Testis (tissue), 3 donors: ENCODE data around the gene SRRM1. TPM values are rescaled to one million over a fixed set of nuclear protein-coding genes. Genes with fewer than 3 reads are reported as not detected.
"Not testable (repeated sequence)": the region's sequence is repeated elsewhere in the genome, so short reads cannot be mapped to it uniquely, and the experiment has no call there.

Experiments used
- DNase-seq: peaks from one replicate; pipeline ENCODE4 v3.0.0-alpha.2; 2019
- H3K27ac ChIP-seq, 2 donors: fragments of 200-600 bp; sonication (generic); one replicate each; pipeline ENCODE4 v1.5.1; 2019
- H3K27me3 ChIP-seq: fragments of 200-600 bp; sonication (generic); one replicate; pipeline ENCODE4 v1.5.1; 2019
- H3K36me3 ChIP-seq: fragments of 200-600 bp; sonication (generic); one replicate; pipeline ENCODE4 v1.5.1; 2017; ENCODE audit warnings: low read depth; ENCODE audit errors: missing control alignments
- H3K4me1 ChIP-seq: fragments of 200-600 bp; sonication (generic); one replicate; pipeline ENCODE4 v1.5.1; 2019
- H3K4me3 ChIP-seq, 2 donors: fragments of 200-600 bp; sonication (generic); one replicate each; pipeline ENCODE4 v1.5.1; 2017 to 2019
- H3K9me3 ChIP-seq: fragments of 200-600 bp; sonication (generic); one replicate; pipeline ENCODE4 v1.5.1; 2017
- CTCF ChIP-seq, 3 experiments: fragments of 450-650 bp in 2 of 3; fragments of 200-600 bp in 1 of 3; sonication (generic) in 1 of 3; IDR thresholded peaks; one replicate each; pipeline ENCODE4 v1.5.1; 2016 to 2019; ENCODE audit warnings: antibody characterized with exemption in 3 of 3, mild to moderate bottlenecking in 2 of 3, moderate library complexity in 1 of 3
- POLR2A ChIP-seq: fragments of 450-650 bp; IDR thresholded peaks from one replicate; pipeline ENCODE4 v1.6.1; 2017; ENCODE audit warnings: antibody characterized with exemption, mild to moderate bottlenecking, moderate library complexity
- WGBS, 2 donors: methylation state at CpG; one replicate each; pipeline ENCODE4 v1.1.5; 2018; 5-methylcytosine and 5-hydroxymethylcytosine counted together
- intact Hi-C: fragments of 100-400 bp; cut with DNase I; formaldehyde crosslinking; loops from one replicate; pipeline ENCODE4 v1.15.1; 2023; ENCODE audit warnings: low total_unique reads
- polyA plus RNA-seq: library from polyadenylated mRNA; stranded (reverse); fragments of 350-450 nt; fragmentation: Illumina TruSeq; extraction: RNeasy Lipid Tissue Mini Kit (QIAGEN cat#74804); gene quantifications from one replicate; pipeline ENCODE4 v1.2.3, GENCODE V29; 2014; ENCODE audit warnings: low read depth, low replicate concordance; ENCODE audit not compliant: insufficient read depth
- total RNA-seq, 2 donors: library from RNA; depleted of rRNA; stranded (reverse); fragments of >200 nt; gene quantifications; one replicate each; pipeline ENCODE4 v1.2.3, GENCODE V29; 2016

SRRM1 gene
- total and polyA plus RNA-seq, 3 donors from 2014 or later: 91.0 to 235 (median 193) TPM

GRCh38 chr1:24696041-24696755, 53.1 kb downstream of the SRRM1 start:
- Histone ChIP-seq H3K9me3 (no peaks in the 10 kb centered on the region), H3K4me3 (no peak overlapping the region), H3K36me3 (no peaks in the 10 kb centered on the region), H3K4me1 (peaks cover 11% of the 10 kb centered on the region), H3K27ac (no peak overlapping the region), H3K27me3 (no peaks in the 10 kb centered on the region)
- WGBS, 2 donors: 80% methylated on average over 5 of the region's 5 CpGs
- TF ChIP-seq CTCF (IDR thresholded peaks at IDR 0.05): no peak
- no peak for TF ChIP-seq POLR2A
- intact Hi-C loops: no loop called here
- no peak for DNase-seq

GRCh38 chr1:24696756-24697330, 53.7 kb downstream of the SRRM1 start:
- Histone ChIP-seq H3K9me3 (no peaks in the 10 kb centered on the region), H3K27me3 (no peaks in the 10 kb centered on the region), H3K4me3 (no peak overlapping the region), H3K27ac (no peak overlapping the region), H3K4me1 (peaks cover 11% of the 10 kb centered on the region), H3K36me3 (no peaks in the 10 kb centered on the region)
- TF ChIP-seq CTCF (IDR thresholded peaks at IDR 0.05) (no peak), POLR2A (no peak)
- intact Hi-C loops: no loop called here
- no peak for DNase-seq
- 68 to 88% methylated on average over 15 of the region's 15 CpGs for WGBS, 2 donors

- H3K4me3 ChIP-seq, H3K36me3 ChIP-seq, H3K27me3 ChIP-seq, intact Hi-C loops, H3K27ac ChIP-seq, H3K9me3 ChIP-seq: not testable (repeated sequence)
- peaks cover 11% of the 10 kb centered on the region for H3K4me1 ChIP-seq
- 87 to 93% methylated on average over 7 of the region's 7 CpGs for WGBS, 2 donors
- DNase-seq: peak; percentile 47
Observed at GRCh38 chr1:24697453-24698001, 54.4 kb downstream of the SRRM1 start.

GRCh38 chr1:24698326-24698725, 55.2 kb downstream of the SRRM1 start:
- intact Hi-C loops: not testable (repeated sequence)

GRCh38 chr1:24699628-24700027, 56.5 kb downstream of the SRRM1 start:
- no peaks in the 10 kb centered on the region for H3K9me3 ChIP-seq
- intact Hi-C loops: no loop called here
- TF ChIP-seq CTCF (IDR thresholded peaks at IDR 0.05): no peak
- no peak for TF ChIP-seq POLR2A
- H3K36me3 ChIP-seq: no peaks in the 10 kb centered on the region
- no peaks in the 10 kb centered on the region for H3K27me3 ChIP-seq
- no peak overlapping the region for H3K4me3 ChIP-seq
- no peak for DNase-seq
- no peak overlapping the region for H3K27ac ChIP-seq
- 80 to 85% methylated on average over 7 of the region's 7 CpGs for WGBS, 2 donors
- H3K4me1 ChIP-seq: peaks cover 5% of the 10 kb centered on the region

More at GRCh38 chr1:24698326-24698725, 55.2 kb downstream of the SRRM1 start:
- not testable (repeated sequence) for H3K36me3 ChIP-seq, H3K9me3 ChIP-seq, H3K27me3 ChIP-seq, DNase-seq, H3K27ac ChIP-seq, H3K4me3 ChIP-seq
- WGBS, 2 donors: 89 to 98% methylated on average over 8 of the region's 8 CpGs
- H3K4me1 ChIP-seq: peaks cover 11% of the 10 kb centered on the region
